Smooth muscle cell (in vitro differentiated cells): ENCODE data around the gene C9orf50. TPM values are rescaled to one million over a fixed set of nuclear protein-coding genes. Genes with fewer than 3 reads are reported as not detected.

Source experiments
- DNase-seq: peaks from one replicate; lab custom pipeline; 2025; ENCODE audit not compliant: unreplicated experiment; lab: John Stamatoyannopoulos, UW
- H2AFZ ChIP-seq: fragments of 200-600 bp; sonication (generic); 2 replicates; pipeline ENCODE4 v1.6.0; 2016; ENCODE audit warnings: antibody characterized with exemption, low read depth, mild to moderate bottlenecking
- H3F3A ChIP-seq: fragments of 200-600 bp; sonication (generic); 2 replicates; pipeline ENCODE4 v1.6.0; 2017; ENCODE audit warnings: antibody characterized with exemption, low read depth
- H3K27ac ChIP-seq: fragments of 200-600 bp; sonication (generic); 2 replicates; pipeline ENCODE4 v1.5.1; 2016; ENCODE audit warnings: low read depth, mild to moderate bottlenecking
- H3K27me3 ChIP-seq: fragments of 200-600 bp; sonication (generic); 2 replicates; pipeline ENCODE4 v1.6.1; 2016; ENCODE audit warnings: low read depth, mild to moderate bottlenecking
- H3K36me3 ChIP-seq: fragments of 200-600 bp; sonication (generic); 2 replicates; pipeline ENCODE4 v1.5.1; 2016; ENCODE audit warnings: low read depth
- H3K4me1 ChIP-seq: fragments of 200-600 bp; sonication (generic); 2 replicates; pipeline ENCODE4 v1.5.1; 2016; ENCODE audit warnings: low read depth
- H3K4me2 ChIP-seq: fragments of 200-600 bp; sonication (generic); 2 replicates; pipeline ENCODE4 v1.6.0; 2016; ENCODE audit warnings: mild to moderate bottlenecking
- H3K4me3 ChIP-seq: fragments of 200-600 bp; sonication (generic); 2 replicates; pipeline ENCODE4 v1.5.1; 2016; ENCODE audit warnings: mild to moderate bottlenecking
- H3K79me2 ChIP-seq: fragments of 200-600 bp; sonication (generic); 2 replicates; pipeline ENCODE4 v1.6.0; 2016; ENCODE audit warnings: low read depth, mild to moderate bottlenecking
- H3K9ac ChIP-seq: fragments of 200-600 bp; sonication (generic); 2 replicates; pipeline ENCODE4 v1.6.0; 2016; ENCODE audit warnings: low read depth
- H3K9me3 ChIP-seq: fragments of 200-600 bp; sonication (generic); replicated peaks from 2 replicates; pipeline ENCODE4 v1.5.1; 2016; ENCODE audit warnings: low read depth
- H4K20me1 ChIP-seq: fragments of 200-600 bp; sonication (generic); 2 replicates; pipeline ENCODE4 v1.6.0; 2016; ENCODE audit warnings: low read depth
- CTCF ChIP-seq: fragments of 200-600 bp; sonication (generic); IDR thresholded peaks from 2 replicates; pipeline ENCODE4 v1.5.1; 2017; ENCODE audit warnings: borderline replicate concordance, mild to moderate bottlenecking, antibody characterized with exemption; ENCODE audit not compliant: insufficient read depth, poor library complexity, severe bottlenecking
- WGBS: methylation state at CpG from one replicate; pipeline ENCODE4 v1.1.7; 2016; ENCODE audit warnings: low lambda C conversion rate; 5-methylcytosine and 5-hydroxymethylcytosine counted together
- polyA plus RNA-seq: library from polyadenylated mRNA; unstranded; fragments of >200 nt; fragmentation: Nextera tagmentation; extraction: Ambion mirVana; gene quantifications from 2 replicates; pipeline ENCODE4 v1.2.1, GENCODE V29; 2016
- total RNA-seq: library from RNA; depleted of rRNA; stranded (reverse); fragments of >200 nt; gene quantifications from 2 replicates; pipeline ENCODE4 v1.2.3, GENCODE V29; 2014

Gene C9orf50
- total and polyA plus RNA-seq, 2 experiments from 2014 or later: 0.59 TPM; not detected in 1

GRCh38 chr9:129609486-129610212 is 11.3 kb downstream of the C9orf50 start:
- Histone ChIP-seq H4K20me1 (no peaks in the 10 kb centered on the region), H3F3A (peaks cover 15% of the 10 kb centered on the region), H3K9me3 (no peaks in the 10 kb centered on the region), H3K27me3 (no peaks in the 10 kb centered on the region), H3K9ac (no peak overlapping the region), H3K4me1 (peaks cover 18% of the 10 kb centered on the region), H3K27ac (peak overlapping the region; percentile 56), H3K4me2 (peak overlapping the region; percentile 99), H3K36me3 (no peaks in the 10 kb centered on the region), H3K79me2 (no peaks in the 10 kb centered on the region), H3K4me3 (peak overlapping the region; percentile 84), H2AFZ (no peak overlapping the region)
- no peak for TF ChIP-seq CTCF
- no peak for DNase-seq
- WGBS: 48% methylated on average over 16 of the region's 30 CpGs

- WGBS: 85% methylated on average over 27 of the region's 27 CpGs
- no peak for TF ChIP-seq CTCF
These were observed 12.1 kb downstream of the C9orf50 start for GRCh38 chr9:129608561-129609481.

GRCh38 chr9:129607027-129607387 is 13.9 kb downstream of the C9orf50 start:
- H3K9me3 ChIP-seq: no peaks in the 10 kb centered on the region
- DNase-seq: no peak
- TF ChIP-seq CTCF: no peak
- H3K9ac ChIP-seq: no peak overlapping the region
- H2AFZ ChIP-seq: no peak overlapping the region
- 93% methylated on average over 6 of the region's 6 CpGs for WGBS
- H3K79me2 ChIP-seq: no peaks in the 10 kb centered on the region
- H3K4me1 ChIP-seq: peaks cover 13% of the 10 kb centered on the region
- H3K27me3 ChIP-seq: no peaks in the 10 kb centered on the region
- no peak overlapping the region for H3K4me3 ChIP-seq
- H3F3A ChIP-seq: peaks cover 21% of the 10 kb centered on the region
- H4K20me1 ChIP-seq: no peaks in the 10 kb centered on the region
- no peaks in the 10 kb centered on the region for H3K36me3 ChIP-seq
- H3K27ac ChIP-seq: peak overlapping the region; percentile 31
- no peak overlapping the region for H3K4me2 ChIP-seq

More at GRCh38 chr9:129608561-129609481, 12.1 kb downstream of the C9orf50 start:
- Histone ChIP-seq H3K79me2 (no peaks in the 10 kb centered on the region), H3K4me3 (no peak overlapping the region), H2AFZ (no peak overlapping the region), H3K36me3 (no peaks in the 10 kb centered on the region), H3K27ac (peak overlapping the region; percentile 35), H3K9ac (no peak overlapping the region), H3K27me3 (no peaks in the 10 kb centered on the region), H4K20me1 (no peaks in the 10 kb centered on the region), H3K4me2 (no peak overlapping the region), H3K9me3 (no peaks in the 10 kb centered on the region), H3K4me1 (peaks cover 18% of the 10 kb centered on the region), H3F3A (peaks cover 15% of the 10 kb centered on the region)
- no peak for DNase-seq
